ENCODE measurements around the gene SEMA4B. TPM values are rescaled to one million over a fixed set of nuclear protein-coding genes. Genes with fewer than 3 reads are reported as not detected.

Gene SEMA4B
- total and polyA plus RNA-seq, 9 of the 15 experiments (the other 6 are each of a cell fraction or from before 2014, with no cell fraction given), result 1.3 to 33.6 (median 11.0) TPM

GRCh38 chr15:90266061-90266431 lies 64.9 kb downstream of the SEMA4B start (continued):
- TF ChIP-seq WHSC1 (IDR thresholded peaks at IDR 0.05; ENCODE audit: low read length) (no peak), TSHZ1 (CRISPR knock-in tag; IDR thresholded peaks at IDR 0.05) (no peak), CBX5 (IDR thresholded peaks at IDR 0.05; ENCODE audit: borderline replicate concordance, low read depth) (no peak), HMG20B (CRISPR knock-in tag; IDR thresholded peaks at IDR 0.05) (no peak), TEAD2 (tag; IDR thresholded peaks at IDR 0.05) (no peak), SIN3B (IDR thresholded peaks at IDR 0.05; ENCODE audit: low read depth) (no peak), POLR2AphosphoS2 (IDR thresholded peaks at IDR 0.05; ENCODE audit: low read length) (no peak), PHB2 (IDR thresholded peaks at IDR 0.05; ENCODE audit: low read depth) (no peak), DPF2 (IDR thresholded peaks at IDR 0.05) (no peak), ZNF398 (CRISPR knock-in tag; IDR thresholded peaks at IDR 0.05) (no peak), RHOXF2B (CRISPR knock-in tag; conservative IDR thresholded peaks at IDR 0.05) (no peak), HMG20A (CRISPR knock-in tag; conservative IDR thresholded peaks at IDR 0.05) (no peak), HNRNPUL1 (IDR thresholded peaks at IDR 0.05; ENCODE audit: low read length) (no peak), DNMT1 (IDR thresholded peaks at IDR 0.05) (no peak), HDAC3 (IDR thresholded peaks at IDR 0.05; ENCODE audit: borderline replicate concordance, partially characterized antibody) (no peak), RBM39 (optimal IDR thresholded peaks at IDR 0.05; ENCODE audit: low read depth, low read length) (no peak), ILK (tag; IDR thresholded peaks at IDR 0.05; ENCODE audit: borderline replicate concordance, low read depth) (no peak), TEAD1 (CRISPR knock-in tag; IDR thresholded peaks at IDR 0.05) (peak in 1 of 2 experiments; percentile 14; a peak in 1 of 4 replicates), ZFP36 (IDR thresholded peaks at IDR 0.05; ENCODE audit: low read depth, low read length, partially characterized antibody) (no peak), TCF3 (CRISPR knock-in tag; IDR thresholded peaks at IDR 0.05) (no peak), ERF (CRISPR knock-in tag; IDR thresholded peaks at IDR 0.05) (no peak), BRCA1 (IDR thresholded peaks at IDR 0.05) (no peak), BRCA1 (CRISPR knock-in tag; IDR thresholded peaks at IDR 0.05) (no peak), FOXJ3 (CRISPR knock-in tag; IDR thresholded peaks at IDR 0.05) (no peak)
